Measurements from ENCODE around the gene NECTIN1. TPM values are rescaled to one million over a fixed set of nuclear protein-coding genes. Genes with fewer than 3 reads are reported as not detected.

NECTIN1 gene
- total RNA-seq, 2 donors from 2014 or later: 4.0 to 4.4 TPM

DNA sequence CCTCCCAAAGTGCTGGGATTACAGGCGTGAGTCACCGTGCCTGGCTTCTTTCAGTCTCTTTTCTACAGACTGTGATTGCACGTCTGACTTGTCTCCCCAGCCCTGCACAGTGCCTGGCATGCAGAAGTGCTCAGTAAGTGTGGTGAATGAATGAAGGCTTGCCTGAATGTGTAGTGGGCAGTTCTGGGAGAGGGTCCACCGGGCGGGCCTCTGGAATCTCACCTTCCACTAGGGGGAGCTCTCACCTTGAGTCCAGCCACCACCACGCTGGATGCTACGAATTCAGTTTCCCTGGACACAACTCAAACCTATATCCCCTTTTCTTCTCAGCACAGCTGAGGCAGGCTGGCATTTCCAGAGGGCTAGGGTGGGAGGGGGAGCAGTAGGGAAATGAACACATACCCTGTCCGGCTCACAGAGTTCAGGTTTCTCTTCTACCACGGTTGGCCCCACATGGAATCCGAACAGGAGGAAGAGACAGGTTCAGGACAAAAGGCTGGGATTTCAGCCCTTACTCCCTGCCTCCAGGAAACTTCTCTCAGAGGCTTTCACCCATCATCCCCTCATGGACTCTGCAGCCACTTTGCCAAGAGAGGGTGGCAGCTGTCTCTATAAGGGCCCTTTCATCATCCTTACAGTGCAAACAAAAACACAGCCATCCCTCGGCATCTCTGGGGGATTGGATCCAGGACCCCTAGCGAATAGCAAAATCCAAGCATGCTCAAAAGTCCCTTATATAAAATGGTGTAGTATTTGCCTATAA, 86.8 kb downstream of the NECTIN1 start:
- no peaks in the 10 kb centered on the region for H3K9me3 ChIP-seq
- TF ChIP-seq, protein P1, sequence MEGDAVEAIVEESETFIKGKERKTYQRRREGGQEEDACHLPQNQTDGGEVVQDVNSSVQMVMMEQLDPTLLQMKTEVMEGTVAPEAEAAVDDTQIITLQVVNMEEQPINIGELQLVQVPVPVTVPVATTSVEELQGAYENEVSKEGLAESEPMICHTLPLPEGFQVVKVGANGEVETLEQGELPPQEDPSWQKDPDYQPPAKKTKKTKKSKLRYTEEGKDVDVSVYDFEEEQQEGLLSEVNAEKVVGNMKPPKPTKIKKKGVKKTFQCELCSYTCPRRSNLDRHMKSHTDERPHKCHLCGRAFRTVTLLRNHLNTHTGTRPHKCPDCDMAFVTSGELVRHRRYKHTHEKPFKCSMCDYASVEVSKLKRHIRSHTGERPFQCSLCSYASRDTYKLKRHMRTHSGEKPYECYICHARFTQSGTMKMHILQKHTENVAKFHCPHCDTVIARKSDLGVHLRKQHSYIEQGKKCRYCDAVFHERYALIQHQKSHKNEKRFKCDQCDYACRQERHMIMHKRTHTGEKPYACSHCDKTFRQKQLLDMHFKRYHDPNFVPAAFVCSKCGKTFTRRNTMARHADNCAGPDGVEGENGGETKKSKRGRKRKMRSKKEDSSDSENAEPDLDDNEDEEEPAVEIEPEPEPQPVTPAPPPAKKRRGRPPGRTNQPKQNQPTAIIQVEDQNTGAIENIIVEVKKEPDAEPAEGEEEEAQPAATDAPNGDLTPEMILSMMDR (IDR thresholded peaks at IDR 0.05): peak in 1 of 2 donors; percentile 52
- no peaks in the 10 kb centered on the region for H3K36me3 ChIP-seq

GRCh38 chr11:119640541-119640940, 88.5 kb downstream of the NECTIN1 start:
- TF ChIP-seq, protein P1 (IDR thresholded peaks at IDR 0.05): no peak
- Histone ChIP-seq H3K27me3 (no peaks in the 10 kb centered on the region), H3K9me3 (no peaks in the 10 kb centered on the region), H3K4me1 (no peaks in the 10 kb centered on the region), H3K36me3 (no peaks in the 10 kb centered on the region), H3K27ac (no peak overlapping the region), H3K4me3 (no peak overlapping the region)
- DNase-seq (ENCODE audit: low spot score): no peak

More for the DNA sequence above, 86.8 kb downstream of the NECTIN1 start:
- H3K4me3 ChIP-seq: no peak overlapping the region
- no peaks in the 10 kb centered on the region for H3K4me1 ChIP-seq
- DNase-seq (ENCODE audit: low spot score): no peak
- H3K27ac ChIP-seq: no peak overlapping the region
- H3K27me3 ChIP-seq: no peaks in the 10 kb centered on the region

- Histone ChIP-seq H3K4me3 (no peak overlapping the region), H3K4me1 (no peaks in the 10 kb centered on the region), H3K9me3 (no peaks in the 10 kb centered on the region), H3K36me3 (no peaks in the 10 kb centered on the region), H3K27me3 (no peaks in the 10 kb centered on the region), H3K27ac (no peak overlapping the region)
- DNase-seq (ENCODE audit: low spot score): no peak
- TF ChIP-seq, protein P1 (IDR thresholded peaks at IDR 0.05): no peak
Measured at GRCh38 chr11:119639642-119640205, 89.3 kb downstream of the NECTIN1 start.

GRCh38 chr11:119638851-119639250, 90.1 kb downstream of the NECTIN1 start:
- Histone ChIP-seq H3K9me3 (no peaks in the 10 kb centered on the region), H3K27me3 (no peaks in the 10 kb centered on the region)

DNA sequence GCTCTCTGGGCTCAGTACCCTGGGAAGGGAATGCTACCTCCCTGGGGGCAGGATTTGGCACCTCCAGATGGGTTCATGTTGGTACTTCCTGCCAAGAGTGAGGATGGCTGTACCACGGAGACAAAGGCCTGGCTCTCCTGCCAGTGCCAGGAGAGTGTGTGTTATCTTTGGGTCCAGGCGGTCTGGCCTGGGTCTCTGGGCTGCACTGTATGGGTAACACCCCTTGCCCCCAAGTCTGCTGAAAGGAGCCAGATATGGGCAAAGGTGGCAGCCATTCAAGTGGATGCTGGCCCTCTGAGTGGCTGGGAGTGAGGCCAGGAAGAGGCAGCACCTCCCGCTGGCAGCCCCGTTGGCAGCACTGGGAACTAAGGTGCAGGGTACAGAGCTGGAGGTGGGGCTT, 91.5 kb downstream of the NECTIN1 start:
- TF ChIP-seq, protein P1 (IDR thresholded peaks at IDR 0.05): no peak
- Histone ChIP-seq H3K27me3 (no peaks in the 10 kb centered on the region), H3K36me3 (no peaks in the 10 kb centered on the region), H3K4me3 (no peak overlapping the region), H3K4me1 (no peaks in the 10 kb centered on the region), H3K9me3 (no peaks in the 10 kb centered on the region), H3K27ac (no peak overlapping the region)
- no peak for DNase-seq (ENCODE audit: low spot score)

More at GRCh38 chr11:119638851-119639250, 90.1 kb downstream of the NECTIN1 start:
- no peak for DNase-seq (ENCODE audit: low spot score)
- TF ChIP-seq, protein P1 (IDR thresholded peaks at IDR 0.05): no peak
- Histone ChIP-seq H3K27ac (no peak overlapping the region), H3K4me1 (no peaks in the 10 kb centered on the region), H3K36me3 (no peaks in the 10 kb centered on the region), H3K4me3 (no peak overlapping the region)

Data from right atrium auricular region (tissue), 2 donors.